Mucosa of descending colon (tissue), 3 donors: Measurements from ENCODE around the gene AVEN. TPM values are rescaled to one million over a fixed set of nuclear protein-coding genes. Genes with fewer than 3 reads are reported as not detected.

ENCODE experiments used
- ATAC-seq: fragments of 200-7000 bp; cut with Tn5 transposase; one replicate; pipeline ENCODE4 v1.9.1; 2020; ENCODE audit warnings: mild to moderate bottlenecking, moderate library complexity
- DNase-seq, 3 donors: peaks; one replicate each; pipeline ENCODE4 v3.0.0-alpha.2; 2020
- H3K36me3 ChIP-seq: fragments of 200-600 bp; one replicate; pipeline ENCODE4 v1.8.0; 2021; ENCODE audit warnings: low read depth, mild to moderate bottlenecking
- H3K4me1 ChIP-seq: fragments of 200-600 bp; one replicate; pipeline ENCODE4 v1.8.0; 2021; ENCODE audit warnings: low read depth, mild to moderate bottlenecking
- H3K4me3 ChIP-seq: fragments of 200-600 bp; one replicate; pipeline ENCODE4 v1.8.0; 2021; ENCODE audit warnings: mild to moderate bottlenecking
- H3K9me3 ChIP-seq: fragments of 200-600 bp; one replicate; pipeline ENCODE4 v1.8.0; 2021; ENCODE audit warnings: mild to moderate bottlenecking
- intact Hi-C, 2 donors: fragments of 100-400 bp; cut with DNase I in 1 of 2; cut with micrococcal nuclease in 1 of 2; formaldehyde crosslinking; loops; one replicate each; pipeline versions ENCODE4 v1.11.0 to v1.11.1; 2022; cut with DNase I, micrococcal nuclease
- long read RNA-seq, 2 donors: library from polyadenylated mRNA; unstranded; transcript quantifications; one replicate each; pipeline ENCODE4 v2.0.0, GENCODE V29; 2019 to 2021
- total RNA-seq, 3 donors: library from RNA; stranded (reverse); fragmentation: NEBNext Ultra II Directional in 2 of 3; extraction: Animal tissue kit (Norgen Biotek cat#: 25700) in 2 of 3; gene quantifications; one replicate each; pipeline versions ENCODE4 v1.2.1 to v1.2.4, GENCODE V29; 2021 to 2023
- TF ChIP-seq, protein P1 (sequence below): fragments of 200-600 bp; IDR thresholded peaks from one replicate; pipeline ENCODE4 v1.8.0; 2022; ENCODE audit warnings: antibody characterized with exemption, mild to moderate bottlenecking
- donor health status: DM: no; HTN: no; CAD: no; lungs with moderate emphysema.
- donor health status: DM: no; HTN: no; CAD: no.
- donor health status: DM: no; HTN: yes; CAD: no.

The AVEN gene, protein sequence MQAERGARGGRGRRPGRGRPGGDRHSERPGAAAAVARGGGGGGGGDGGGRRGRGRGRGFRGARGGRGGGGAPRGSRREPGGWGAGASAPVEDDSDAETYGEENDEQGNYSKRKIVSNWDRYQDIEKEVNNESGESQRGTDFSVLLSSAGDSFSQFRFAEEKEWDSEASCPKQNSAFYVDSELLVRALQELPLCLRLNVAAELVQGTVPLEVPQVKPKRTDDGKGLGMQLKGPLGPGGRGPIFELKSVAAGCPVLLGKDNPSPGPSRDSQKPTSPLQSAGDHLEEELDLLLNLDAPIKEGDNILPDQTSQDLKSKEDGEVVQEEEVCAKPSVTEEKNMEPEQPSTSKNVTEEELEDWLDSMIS
- total RNA-seq: 10 to 100 TPM in 2 of 3 donors, 1 to 10 TPM in 1; 9.5 to 16.3 (median 11.9) TPM
- long read RNA-seq, donor 1, transcript AVEN-201 (6 exons, 1,605 nt): major isoform, 55 of 57 reads
- long read RNA-seq, donor 1, partial matches to known transcripts: 0 of 57 reads
- long read RNA-seq, donor 1, other reads (novel, unspliced or antisense): 2 of 57 reads
- long read RNA-seq, donor 2: 0 reads

- Histone ChIP-seq H3K4me1 (peaks cover 8% of the 10 kb centered on the region), H3K36me3 (no peaks in the 10 kb centered on the region), H3K4me3 (peak within 1 kb of the TSS; percentile 61), H3K9me3 (no peaks in the 10 kb centered on the region)
- peak; percentile 56 to 77 (median 72) for DNase-seq
- intact Hi-C loops: no loop called here
- TF ChIP-seq, protein P1, sequence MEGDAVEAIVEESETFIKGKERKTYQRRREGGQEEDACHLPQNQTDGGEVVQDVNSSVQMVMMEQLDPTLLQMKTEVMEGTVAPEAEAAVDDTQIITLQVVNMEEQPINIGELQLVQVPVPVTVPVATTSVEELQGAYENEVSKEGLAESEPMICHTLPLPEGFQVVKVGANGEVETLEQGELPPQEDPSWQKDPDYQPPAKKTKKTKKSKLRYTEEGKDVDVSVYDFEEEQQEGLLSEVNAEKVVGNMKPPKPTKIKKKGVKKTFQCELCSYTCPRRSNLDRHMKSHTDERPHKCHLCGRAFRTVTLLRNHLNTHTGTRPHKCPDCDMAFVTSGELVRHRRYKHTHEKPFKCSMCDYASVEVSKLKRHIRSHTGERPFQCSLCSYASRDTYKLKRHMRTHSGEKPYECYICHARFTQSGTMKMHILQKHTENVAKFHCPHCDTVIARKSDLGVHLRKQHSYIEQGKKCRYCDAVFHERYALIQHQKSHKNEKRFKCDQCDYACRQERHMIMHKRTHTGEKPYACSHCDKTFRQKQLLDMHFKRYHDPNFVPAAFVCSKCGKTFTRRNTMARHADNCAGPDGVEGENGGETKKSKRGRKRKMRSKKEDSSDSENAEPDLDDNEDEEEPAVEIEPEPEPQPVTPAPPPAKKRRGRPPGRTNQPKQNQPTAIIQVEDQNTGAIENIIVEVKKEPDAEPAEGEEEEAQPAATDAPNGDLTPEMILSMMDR: no peak
- ATAC-seq: peak; percentile 75
Measured at GRCh38 chr15:34038871-34039789, at the start of gene AVEN. Gene AVEN, minus strand, starts transcription at chr15:34039204. Its CDS starts 158 bp downstream, at chr15:34039046.

GRCh38 chr15:34085746-34086145 is 46.7 kb upstream of the AVEN start:
- no peak for DNase-seq
- no peaks in the 10 kb centered on the region for H3K36me3 ChIP-seq
- H3K4me3 ChIP-seq: no peak overlapping the region
- TF ChIP-seq, protein P1: no peak
- H3K9me3 ChIP-seq: no peaks in the 10 kb centered on the region
- ATAC-seq: no peak
- no peaks in the 10 kb centered on the region for H3K4me1 ChIP-seq
- intact Hi-C loops: no loop called here

GRCh38 chr15:34084086-34084485 is 45.1 kb upstream of the AVEN start:
- TF ChIP-seq, protein P1: no peak
- Histone ChIP-seq H3K36me3 (no peaks in the 10 kb centered on the region), H3K4me1 (peaks cover 3% of the 10 kb centered on the region), H3K9me3 (no peaks in the 10 kb centered on the region), H3K4me3 (no peak overlapping the region)
- ATAC-seq (peak; percentile 82), DNase-seq (peak in 2 of 3 donors; percentile 53 to 55)
- intact Hi-C loops: no loop called here

GRCh38 chr15:34079904-34080303 is 40.9 kb upstream of the AVEN start:
- H3K9me3 ChIP-seq: no peaks in the 10 kb centered on the region
- TF ChIP-seq, protein P1: no peak
- ATAC-seq: peak; percentile 95
- DNase-seq: no peak
- H3K4me1 ChIP-seq: peaks cover 3% of the 10 kb centered on the region
- no peak overlapping the region for H3K4me3 ChIP-seq
- no peaks in the 10 kb centered on the region for H3K36me3 ChIP-seq
- intact Hi-C loops: no loop called here

DNA sequence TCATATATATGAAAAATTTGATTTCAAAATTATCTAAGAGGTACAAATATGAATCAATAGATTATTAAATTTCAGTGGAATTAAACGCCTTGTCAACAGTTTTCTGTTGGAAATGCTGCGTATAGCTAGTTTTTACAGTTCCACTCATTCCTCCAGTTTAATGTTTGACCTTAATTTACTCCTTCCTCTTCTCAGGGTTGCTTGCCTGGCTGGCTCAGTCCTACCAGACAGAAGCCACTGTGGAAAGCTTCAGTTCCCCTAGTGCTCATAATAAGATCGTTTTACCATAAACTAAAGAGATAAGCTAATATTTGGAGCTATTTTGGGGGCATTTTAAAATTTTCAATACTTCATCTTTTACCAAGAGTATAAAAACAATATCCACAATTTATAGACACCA is 39.9 kb upstream of the AVEN start:
- H3K36me3 ChIP-seq: no peaks in the 10 kb centered on the region
- ATAC-seq: peak; percentile 77
- H3K4me1 ChIP-seq: peaks cover 3% of the 10 kb centered on the region
- TF ChIP-seq, protein P1: no peak
- no peaks in the 10 kb centered on the region for H3K9me3 ChIP-seq
- intact Hi-C loops: no loop called here
- H3K4me3 ChIP-seq: no peak overlapping the region
- DNase-seq: peak in 1 of 3 donors; percentile 30
